Nephron (organoid): ENCODE measurements around the gene DRGX.

Experiments
- H3K27ac Mint-ChIP-seq, 3 experiments: 2 replicates each; pipeline ENCODE4 v1.8.0; 2020; ENCODE audit warnings: mixed read lengths in 3 of 3, mild to moderate bottlenecking in 2 of 3, moderate library complexity in 1 of 3
- H3K27me3 Mint-ChIP-seq: 2 replicates; pipeline ENCODE4 v1.8.0; 2021; ENCODE audit warnings: low read depth, mild to moderate bottlenecking, moderate library complexity, mixed read lengths
- H3K36me3 Mint-ChIP-seq: 2 replicates; pipeline ENCODE4 v1.8.0; 2020; ENCODE audit warnings: low read depth, mixed read lengths
- H3K4me1 Mint-ChIP-seq: 2 replicates; pipeline ENCODE4 v1.8.0; 2020; ENCODE audit warnings: mixed read lengths
- H3K4me3 Mint-ChIP-seq, 3 experiments: 2 replicates each; pipeline ENCODE4 v1.8.0; 2020; ENCODE audit warnings: mild to moderate bottlenecking in 3 of 3, mixed read lengths in 3 of 3, moderate library complexity in 2 of 3
- H3K9me3 Mint-ChIP-seq: 2 replicates; pipeline ENCODE4 v1.8.0; 2020; ENCODE audit warnings: mixed read lengths
- CTCF ChIP-seq, 3 experiments: fragments of 200-600 bp; sonication (generic); IDR thresholded peaks; one replicate each; pipeline ENCODE4 v1.5.0; 2021; ENCODE audit warnings: antibody characterized with exemption in 3 of 3; ENCODE audit not compliant: unreplicated experiment in 3 of 3

DRGX gene

GRCh38 chr10:49418053-49418326 lies 22.1 kb upstream of the DRGX start:
- TF ChIP-seq CTCF (IDR thresholded peaks at IDR 0.05; ENCODE audit: unreplicated experiment in 3 of 3): no peak
- Mint-ChIP-seq H3K36me3 (no peaks in the 10 kb centered on the region), H3K9me3 (peaks cover 3% of the 10 kb centered on the region), H3K27ac (no peak overlapping the region), H3K4me1 (no peaks in the 10 kb centered on the region), H3K27me3 (peaks cover 12% of the 10 kb centered on the region), H3K4me3 (no peak overlapping the region)

- H3K4me1 Mint-ChIP-seq: no peaks in the 10 kb centered on the region
- no peaks in the 10 kb centered on the region for H3K36me3 Mint-ChIP-seq
- no peaks in the 10 kb centered on the region for H3K9me3 Mint-ChIP-seq
- H3K27me3 Mint-ChIP-seq: peaks cover 14% of the 10 kb centered on the region
- no peak for TF ChIP-seq CTCF (IDR thresholded peaks at IDR 0.05; ENCODE audit: unreplicated experiment in 3 of 3)
- H3K4me3 Mint-ChIP-seq: no peak overlapping the region
- H3K27ac Mint-ChIP-seq: no peak overlapping the region
Measured at GRCh38 chr10:49417311-49418052, 21.6 kb upstream of the DRGX start.

- Mint-ChIP-seq H3K9me3 (no peaks in the 10 kb centered on the region), H3K27ac (no peak overlapping the region), H3K27me3 (peaks cover 28% of the 10 kb centered on the region), H3K4me1 (no peaks in the 10 kb centered on the region), H3K36me3 (no peaks in the 10 kb centered on the region), H3K4me3 (no peak overlapping the region)
- TF ChIP-seq CTCF (IDR thresholded peaks at IDR 0.05; ENCODE audit: unreplicated experiment in 3 of 3): no peak
Measured at GRCh38 chr10:49415846-49416245, 20.0 kb upstream of the DRGX start.

GRCh38 chr10:49415109-49415508 lies 19.2 kb upstream of the DRGX start:
- Mint-ChIP-seq H3K9me3 (no peaks in the 10 kb centered on the region), H3K4me3 (no peak overlapping the region), H3K4me1 (no peaks in the 10 kb centered on the region), H3K36me3 (no peaks in the 10 kb centered on the region), H3K27me3 (peaks cover 36% of the 10 kb centered on the region), H3K27ac (no peak overlapping the region)
- no peak for TF ChIP-seq CTCF (IDR thresholded peaks at IDR 0.05; ENCODE audit: unreplicated experiment in 3 of 3)

- H3K36me3 Mint-ChIP-seq: no peaks in the 10 kb centered on the region
- no peaks in the 10 kb centered on the region for H3K4me1 Mint-ChIP-seq
- H3K27me3 Mint-ChIP-seq: peaks cover 42% of the 10 kb centered on the region
- TF ChIP-seq CTCF (IDR thresholded peaks at IDR 0.05; ENCODE audit: unreplicated experiment in 3 of 3): no peak
- no peak overlapping the region for H3K4me3 Mint-ChIP-seq
- no peaks in the 10 kb centered on the region for H3K9me3 Mint-ChIP-seq
- H3K27ac Mint-ChIP-seq: no peak overlapping the region
Measured at GRCh38 chr10:49414496-49414895, 18.6 kb upstream of the DRGX start.

GRCh38 chr10:49412571-49412970 lies 16.7 kb upstream of the DRGX start:
- Mint-ChIP-seq H3K9me3 (no peaks in the 10 kb centered on the region), H3K4me3 (no peak overlapping the region), H3K4me1 (no peaks in the 10 kb centered on the region)

More at GRCh38 chr10:49412571-49412970, 16.7 kb upstream of the DRGX start:
- Mint-ChIP-seq H3K27ac (no peak overlapping the region), H3K36me3 (no peaks in the 10 kb centered on the region), H3K27me3 (peaks cover 57% of the 10 kb centered on the region)
- TF ChIP-seq CTCF (IDR thresholded peaks at IDR 0.05; ENCODE audit: unreplicated experiment in 3 of 3): no peak
